GM21381 (cell line): ENCODE results near the gene PLIN4.

Source experiments
- ATAC-seq: cut with Tn5 transposase; IDR thresholded peaks from one replicate; pipeline ENCODE4 v1.9.1; 2021; ENCODE audit warnings: mild to moderate bottlenecking, moderate library complexity; ENCODE audit not compliant: unreplicated experiment

PLIN4 gene

DNA sequence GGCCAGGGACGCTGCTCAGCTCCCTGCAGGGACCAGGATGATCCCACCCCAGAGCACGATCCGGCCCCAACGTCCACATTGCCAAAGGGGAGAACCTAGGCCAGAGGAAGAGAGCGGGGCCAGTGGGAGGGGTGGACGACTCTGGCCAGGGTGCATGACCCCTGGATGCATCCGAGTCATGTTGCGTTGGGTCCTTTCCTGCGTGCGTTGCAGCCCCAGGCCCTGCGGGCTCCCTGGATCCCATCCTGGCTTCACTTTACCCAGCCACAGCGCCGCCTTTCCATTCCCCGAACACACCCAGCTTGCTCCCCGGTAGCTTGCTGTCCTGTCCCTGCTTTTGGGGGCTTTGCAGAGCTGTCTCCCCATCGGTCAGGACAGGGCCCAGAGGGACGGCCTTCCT, 10.5 kb downstream of the PLIN4 start:
- no peak for ATAC-seq

- no peak for ATAC-seq
Observed at GRCh38 chr19:4507150-4507452, 11.2 kb downstream of the PLIN4 start.

DNA sequence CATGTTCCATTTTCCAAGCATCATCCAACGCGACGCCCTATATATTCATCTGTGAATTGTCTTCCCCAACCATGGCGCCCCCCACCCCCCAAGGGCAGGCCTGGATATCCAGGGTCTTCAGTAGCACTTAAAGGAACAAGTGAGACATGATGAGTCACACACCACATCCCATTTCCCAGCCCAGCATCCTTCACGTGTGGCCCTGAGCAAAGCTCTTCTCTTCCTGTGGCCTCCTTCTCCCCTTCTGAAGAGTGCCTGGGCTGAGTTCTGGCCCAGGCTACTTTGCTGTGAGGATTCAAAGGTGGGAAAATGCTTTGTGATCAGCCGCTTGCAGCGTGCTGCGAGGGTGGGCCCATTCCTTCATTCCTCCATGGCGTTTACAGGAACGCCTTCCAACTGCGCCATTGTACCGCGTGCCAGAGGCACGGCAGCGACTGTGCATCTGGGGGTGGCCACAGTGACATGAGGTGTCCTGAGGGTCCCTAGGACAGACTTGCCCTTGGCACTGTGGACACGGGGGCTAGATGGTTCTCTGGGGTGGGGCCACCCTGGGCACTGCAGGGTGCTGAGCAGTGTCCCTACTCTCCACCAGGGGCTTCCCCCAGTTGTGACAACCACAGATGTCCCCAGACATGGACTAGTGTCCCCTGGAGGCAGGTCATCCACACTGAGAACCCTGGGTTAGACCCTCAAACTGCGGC, 11.7 kb downstream of the PLIN4 start:
- no peak for ATAC-seq

DNA sequence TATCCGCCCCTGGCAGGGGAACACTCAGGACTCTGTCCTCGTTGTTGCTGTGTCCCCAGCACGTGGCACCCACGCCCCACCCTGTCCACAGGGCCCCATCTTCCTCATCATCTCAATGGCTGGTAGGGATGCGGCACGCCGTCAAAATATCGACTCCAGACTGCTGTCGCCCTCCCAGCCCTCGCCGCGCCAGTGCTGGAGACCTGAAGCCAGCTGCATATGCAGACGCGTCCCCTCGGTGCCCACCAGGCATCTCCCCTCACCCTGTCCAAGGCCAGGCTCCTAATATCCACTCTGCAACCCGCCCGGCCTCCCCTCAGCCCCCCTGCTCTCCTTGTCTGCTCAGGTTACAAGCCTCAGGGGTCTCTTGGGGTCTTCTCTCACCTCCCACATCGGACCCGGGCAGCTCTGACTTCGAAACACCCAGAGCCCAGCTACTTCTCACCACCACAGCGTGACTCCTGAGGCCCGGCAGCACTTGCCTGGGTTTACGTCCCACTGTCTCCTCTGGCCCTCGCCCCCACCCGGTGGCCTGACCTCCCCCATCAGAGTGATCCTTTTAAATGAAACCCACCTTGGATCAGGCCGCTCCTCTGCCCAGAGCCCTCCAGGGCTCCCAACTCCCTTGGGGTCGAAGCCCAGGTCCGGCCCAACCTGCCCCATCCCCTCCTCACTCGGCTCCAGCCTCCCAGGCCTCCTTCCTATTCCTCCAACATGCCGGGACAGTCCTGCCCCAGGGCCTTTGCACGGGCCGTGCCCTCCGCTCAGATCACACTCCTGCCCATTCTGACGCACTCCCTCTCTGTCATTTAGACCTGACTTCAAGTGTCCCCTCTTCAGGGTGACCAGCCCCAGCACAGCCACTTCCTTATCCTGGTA, 12.5 kb downstream of the PLIN4 start:
- no peak for ATAC-seq

GRCh38 chr19:4504891-4505569, 13.3 kb downstream of the PLIN4 start:
- no peak for ATAC-seq

- ATAC-seq = no peak
Observed at GRCh38 chr19:4504297-4504701, 14.0 kb downstream of the PLIN4 start.

GRCh38 chr19:4503825-4504170, 14.5 kb downstream of the PLIN4 start:
- ATAC-seq = no peak

DNA sequence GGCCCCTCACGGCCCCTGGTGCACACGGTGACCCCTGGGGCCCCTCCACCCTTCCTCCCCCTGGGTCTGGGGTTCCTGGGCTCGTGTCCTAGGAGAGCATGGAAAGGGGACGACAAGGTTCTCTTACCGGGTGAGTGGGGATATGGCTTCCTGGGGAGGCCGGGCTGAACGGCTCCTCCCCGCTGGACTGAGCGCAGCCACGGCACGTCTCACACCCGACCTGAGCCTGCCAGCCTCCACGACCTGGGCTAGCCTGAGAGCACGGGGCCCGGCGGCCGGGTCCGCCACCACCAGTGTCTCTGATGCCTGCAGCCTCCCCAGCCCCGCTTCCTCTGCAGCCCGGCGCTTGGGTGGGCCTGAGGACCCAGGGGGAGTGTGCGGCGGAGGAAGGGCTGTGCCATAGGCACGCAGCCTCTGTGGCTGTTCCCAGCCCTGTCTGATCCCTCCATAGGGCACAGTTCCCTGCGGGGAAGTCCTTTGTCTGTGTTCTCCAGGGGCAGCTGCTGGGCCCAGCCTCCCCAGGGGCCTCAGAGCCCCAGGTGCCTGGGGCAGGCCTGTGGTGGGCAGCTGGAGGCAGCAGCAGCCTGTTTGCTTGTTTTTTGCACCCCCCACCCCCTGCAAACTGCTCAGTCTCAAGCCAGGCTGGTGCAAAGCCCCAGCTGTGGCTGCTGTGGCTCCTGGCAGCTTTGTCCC, 15.0 kb downstream of the PLIN4 start:
- ATAC-seq = no peak

GRCh38 chr19:4502282-4503131, 15.8 kb downstream of the PLIN4 start:
- ATAC-seq = no peak

GRCh38 chr19:4501691-4502090, 16.6 kb downstream of the PLIN4 start:
- ATAC-seq = no peak

DNA sequence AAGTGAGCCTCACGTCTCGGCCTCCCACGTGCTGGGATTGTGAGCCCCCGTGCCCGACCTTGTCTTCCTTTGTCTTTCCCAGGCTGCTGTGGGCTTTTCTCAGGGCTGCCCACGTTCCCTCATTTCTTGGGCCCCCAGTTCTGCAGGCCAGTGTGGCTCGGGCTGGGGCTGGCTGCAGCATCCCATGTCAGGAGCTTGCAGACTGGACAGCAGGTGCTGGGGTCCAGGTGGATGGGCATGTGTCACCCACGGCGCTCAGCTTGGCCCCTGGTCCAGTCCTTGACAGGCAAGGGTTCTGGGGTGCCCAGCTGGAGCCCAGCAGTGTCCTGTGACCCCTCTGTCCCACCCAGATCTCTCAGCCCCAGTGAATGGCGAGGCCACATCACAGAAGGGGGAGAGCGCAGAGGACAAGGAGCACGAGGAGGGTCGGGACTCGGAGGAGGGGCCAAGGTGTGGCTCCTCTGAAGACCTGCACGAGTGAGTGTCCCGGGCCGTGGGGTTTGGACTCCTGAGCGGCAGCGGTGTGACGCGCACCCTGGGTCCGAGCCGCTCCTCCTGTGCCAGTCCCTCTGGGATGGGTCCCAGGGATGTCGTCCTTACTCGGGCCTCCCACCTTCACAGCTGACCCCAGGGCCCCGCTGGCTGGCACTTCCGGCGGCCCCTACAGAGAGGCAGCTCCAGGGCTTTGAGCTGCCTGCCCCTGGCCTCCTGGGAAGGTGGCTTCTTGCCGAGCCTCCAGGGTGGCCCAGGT, 17.3 kb downstream of the PLIN4 start:
- no peak for ATAC-seq

- ATAC-seq = no peak
Observed at GRCh38 chr19:4499855-4500254, 18.4 kb downstream of the PLIN4 start.

DNA sequence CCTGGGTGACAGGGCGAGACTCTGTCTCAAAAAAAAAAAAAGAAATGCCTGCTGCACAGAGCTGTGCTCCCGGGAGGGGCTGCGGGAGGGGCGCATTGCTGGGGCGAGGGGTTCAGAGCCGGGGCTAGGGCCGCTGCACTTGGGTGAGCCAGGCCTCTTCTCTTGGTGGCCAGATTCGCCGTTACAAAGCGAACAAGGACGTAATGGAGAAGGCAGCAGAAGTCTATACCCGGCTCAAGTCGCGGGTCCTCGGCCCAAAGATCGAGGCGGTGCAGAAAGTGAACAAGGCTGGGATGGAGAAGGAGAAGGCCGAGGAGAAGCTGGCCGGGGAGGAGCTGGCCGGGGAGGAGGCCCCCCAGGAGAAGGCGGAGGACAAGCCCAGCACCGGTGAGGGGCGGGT, 19.0 kb downstream of the PLIN4 start:
- no peak for ATAC-seq

DNA sequence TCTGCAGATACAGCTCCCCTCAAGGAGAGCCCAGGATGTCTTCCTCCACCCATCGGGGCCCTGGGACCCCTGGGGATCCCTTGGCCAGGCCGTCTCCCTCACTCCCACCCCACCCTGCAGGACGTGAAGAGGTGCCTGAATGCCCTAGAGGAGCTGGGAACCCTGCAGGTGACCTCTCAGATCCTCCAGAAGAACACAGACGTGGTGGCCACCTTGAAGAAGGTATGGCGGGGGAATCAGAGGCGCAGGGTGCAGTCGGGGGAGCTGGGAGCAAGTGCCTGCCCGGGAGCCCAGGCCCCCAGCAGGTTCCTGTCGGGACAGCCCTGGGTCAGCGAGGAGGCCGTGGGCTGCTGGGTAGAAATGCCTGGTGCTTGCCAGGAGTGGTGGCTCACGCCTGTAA, 19.6 kb downstream of the PLIN4 start:
- no peak for ATAC-seq

GRCh38 chr19:4497770-4498389, 20.4 kb downstream of the PLIN4 start:
- ATAC-seq = no peak

DNA sequence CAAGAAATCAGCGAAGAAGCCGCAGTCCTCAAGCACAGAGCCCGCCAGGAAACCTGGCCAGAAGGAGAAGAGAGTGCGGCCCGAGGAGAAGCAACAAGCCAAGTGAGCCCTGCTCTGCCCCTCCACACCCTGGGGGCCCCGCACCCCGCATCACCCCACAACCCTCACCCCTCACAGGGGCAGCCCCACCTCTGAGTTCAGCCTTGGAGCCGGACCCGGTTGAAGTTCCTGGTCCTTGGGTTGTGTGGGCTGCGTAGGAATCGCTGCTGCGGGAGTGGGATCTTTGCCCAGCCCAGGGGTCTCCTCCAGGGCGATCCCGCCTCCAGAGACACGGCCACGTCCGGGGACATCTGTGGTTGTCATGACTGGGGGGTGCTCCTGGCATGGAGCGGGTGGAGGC, 22.0 kb downstream of the PLIN4 start:
- no peak for ATAC-seq

DNA sequence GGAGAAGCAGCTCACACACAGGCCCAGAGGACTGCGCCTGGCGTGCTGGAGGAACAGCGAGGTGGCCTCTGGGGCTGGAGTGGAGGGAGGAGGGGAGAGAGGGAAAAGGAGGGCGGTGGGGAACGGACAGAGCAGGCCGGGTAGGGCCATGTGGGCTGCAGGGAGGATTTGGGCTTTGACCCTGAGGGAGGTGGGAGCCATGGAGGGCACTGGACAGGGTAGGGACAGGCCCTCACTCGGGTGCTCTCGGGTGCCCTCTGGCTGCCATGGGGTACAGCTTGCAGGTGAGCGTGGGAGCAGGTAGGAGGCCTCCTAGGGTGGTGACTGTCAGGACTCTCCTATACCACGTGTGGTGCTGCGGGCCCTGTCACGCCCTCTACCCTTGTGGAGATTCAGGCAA, 22.8 kb downstream of the PLIN4 start:
- no peak for ATAC-seq

GRCh38 chr19:4494691-4495064, 23.6 kb downstream of the PLIN4 start:
- no peak for ATAC-seq

DNA sequence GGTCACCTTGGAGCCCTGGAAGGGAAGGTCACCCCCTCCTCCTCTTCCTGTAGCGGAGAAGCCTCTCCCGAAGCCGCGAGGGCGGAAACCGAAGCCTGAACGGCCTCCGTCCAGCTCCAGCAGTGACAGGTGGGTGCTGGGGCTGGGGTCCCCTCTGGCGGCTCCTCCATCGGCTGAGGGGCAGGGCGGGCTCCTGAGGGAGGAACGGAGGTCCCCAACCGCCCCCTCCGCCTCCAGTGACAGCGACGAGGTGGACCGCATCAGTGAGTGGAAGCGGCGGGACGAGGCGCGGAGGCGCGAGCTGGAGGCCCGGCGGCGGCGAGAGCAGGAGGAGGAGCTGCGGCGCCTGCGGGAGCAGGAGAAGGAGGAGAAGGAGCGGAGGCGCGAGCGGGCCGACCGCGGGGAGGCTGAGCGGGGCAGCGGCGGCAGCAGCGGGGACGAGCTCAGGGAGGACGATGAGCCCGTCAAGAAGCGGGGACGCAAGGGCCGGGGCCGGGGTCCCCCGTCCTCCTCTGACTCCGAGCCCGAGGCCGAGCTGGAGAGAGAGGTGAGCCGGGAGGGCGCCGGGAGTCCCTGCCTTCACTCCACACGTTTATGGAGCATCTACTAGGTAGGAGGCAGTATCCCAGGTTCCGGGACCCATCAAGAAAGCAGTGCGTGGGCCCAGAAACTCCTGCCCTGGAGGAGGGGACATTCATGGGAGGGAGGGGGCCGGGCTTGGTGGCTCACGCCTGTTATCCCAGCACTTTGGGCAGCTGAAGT, 24.2 kb downstream of the PLIN4 start:
- ATAC-seq = no peak
